Right lobe of liver (tissue), 4 donors: ENCODE data around the gene TNRC6C.

Source experiments
- POLR2A ChIP-seq: fragments of 450-650 bp; IDR thresholded peaks from one replicate; pipeline ENCODE4 v1.6.1; 2017; ENCODE audit warnings: antibody characterized with exemption, mild to moderate bottlenecking
- TF ChIP-seq, protein P1 (sequence below), 4 donors: fragments of 200-600 bp in 3 of 4; fragments of 450-650 bp in 1 of 4; IDR thresholded peaks; one replicate each; pipeline versions ENCODE4 v1.5.1 to v1.8.0; 2016 to 2022; ENCODE audit warnings: antibody characterized with exemption in 4 of 4, mild to moderate bottlenecking in 2 of 4
- donor health status: DM: no; HTN: no; CAD: no.
- donor health status: DM: no; HTN: no; CAD: no.
- donor health status: DM: no; HTN: yes; CAD: no.

DNA sequence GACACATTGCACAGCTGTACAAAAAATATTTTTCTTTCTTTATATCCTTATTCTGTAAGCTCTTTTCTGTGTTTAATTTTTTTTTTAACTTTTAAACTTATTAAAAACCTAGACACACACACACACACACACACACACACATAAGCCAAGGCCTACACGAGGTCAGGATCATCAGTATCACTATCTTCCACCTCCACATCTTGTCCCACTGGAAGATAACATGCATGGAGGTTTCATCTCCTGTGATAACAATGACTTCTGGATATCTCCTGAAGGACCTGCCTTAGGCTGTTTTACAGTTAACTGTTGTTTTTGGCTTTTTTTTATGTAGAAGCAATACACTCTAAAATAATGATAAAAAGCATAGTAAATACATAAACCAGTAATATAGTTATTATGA lies 71.2 kb downstream of the TNRC6C start:
- TF ChIP-seq, protein P1, sequence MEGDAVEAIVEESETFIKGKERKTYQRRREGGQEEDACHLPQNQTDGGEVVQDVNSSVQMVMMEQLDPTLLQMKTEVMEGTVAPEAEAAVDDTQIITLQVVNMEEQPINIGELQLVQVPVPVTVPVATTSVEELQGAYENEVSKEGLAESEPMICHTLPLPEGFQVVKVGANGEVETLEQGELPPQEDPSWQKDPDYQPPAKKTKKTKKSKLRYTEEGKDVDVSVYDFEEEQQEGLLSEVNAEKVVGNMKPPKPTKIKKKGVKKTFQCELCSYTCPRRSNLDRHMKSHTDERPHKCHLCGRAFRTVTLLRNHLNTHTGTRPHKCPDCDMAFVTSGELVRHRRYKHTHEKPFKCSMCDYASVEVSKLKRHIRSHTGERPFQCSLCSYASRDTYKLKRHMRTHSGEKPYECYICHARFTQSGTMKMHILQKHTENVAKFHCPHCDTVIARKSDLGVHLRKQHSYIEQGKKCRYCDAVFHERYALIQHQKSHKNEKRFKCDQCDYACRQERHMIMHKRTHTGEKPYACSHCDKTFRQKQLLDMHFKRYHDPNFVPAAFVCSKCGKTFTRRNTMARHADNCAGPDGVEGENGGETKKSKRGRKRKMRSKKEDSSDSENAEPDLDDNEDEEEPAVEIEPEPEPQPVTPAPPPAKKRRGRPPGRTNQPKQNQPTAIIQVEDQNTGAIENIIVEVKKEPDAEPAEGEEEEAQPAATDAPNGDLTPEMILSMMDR (IDR thresholded peaks at IDR 0.05) = no peak
- TF ChIP-seq POLR2A = no peak
